Daoy (cell line): ENCODE data around the gene UBE2F. TPM values are rescaled to one million over a fixed set of nuclear protein-coding genes. Genes with fewer than 3 reads are reported as not detected.
A peak's percentile ranks its signal among the peaks of the same experiment; 100 is the strongest.

Source experiments
- DNase-seq: peaks from one replicate; pipeline ENCODE4 v3.0.0-alpha.2; 2015; ENCODE audit warnings: low read depth
- total RNA-seq: library from RNA; depleted of rRNA; stranded (reverse); fragments of >200 nt; shearing (Covaris generic); gene quantifications from 2 replicates; pipeline ENCODE4 v1.2.3, GENCODE V29; 2014; rRNA removed

Gene UBE2F, protein sequence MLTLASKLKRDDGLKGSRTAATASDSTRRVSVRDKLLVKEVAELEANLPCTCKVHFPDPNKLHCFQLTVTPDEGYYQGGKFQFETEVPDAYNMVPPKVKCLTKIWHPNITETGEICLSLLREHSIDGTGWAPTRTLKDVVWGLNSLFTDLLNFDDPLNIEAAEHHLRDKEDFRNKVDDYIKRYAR
- 73.9 and 87.1 TPM in 2 replicates for total RNA-seq

DNA sequence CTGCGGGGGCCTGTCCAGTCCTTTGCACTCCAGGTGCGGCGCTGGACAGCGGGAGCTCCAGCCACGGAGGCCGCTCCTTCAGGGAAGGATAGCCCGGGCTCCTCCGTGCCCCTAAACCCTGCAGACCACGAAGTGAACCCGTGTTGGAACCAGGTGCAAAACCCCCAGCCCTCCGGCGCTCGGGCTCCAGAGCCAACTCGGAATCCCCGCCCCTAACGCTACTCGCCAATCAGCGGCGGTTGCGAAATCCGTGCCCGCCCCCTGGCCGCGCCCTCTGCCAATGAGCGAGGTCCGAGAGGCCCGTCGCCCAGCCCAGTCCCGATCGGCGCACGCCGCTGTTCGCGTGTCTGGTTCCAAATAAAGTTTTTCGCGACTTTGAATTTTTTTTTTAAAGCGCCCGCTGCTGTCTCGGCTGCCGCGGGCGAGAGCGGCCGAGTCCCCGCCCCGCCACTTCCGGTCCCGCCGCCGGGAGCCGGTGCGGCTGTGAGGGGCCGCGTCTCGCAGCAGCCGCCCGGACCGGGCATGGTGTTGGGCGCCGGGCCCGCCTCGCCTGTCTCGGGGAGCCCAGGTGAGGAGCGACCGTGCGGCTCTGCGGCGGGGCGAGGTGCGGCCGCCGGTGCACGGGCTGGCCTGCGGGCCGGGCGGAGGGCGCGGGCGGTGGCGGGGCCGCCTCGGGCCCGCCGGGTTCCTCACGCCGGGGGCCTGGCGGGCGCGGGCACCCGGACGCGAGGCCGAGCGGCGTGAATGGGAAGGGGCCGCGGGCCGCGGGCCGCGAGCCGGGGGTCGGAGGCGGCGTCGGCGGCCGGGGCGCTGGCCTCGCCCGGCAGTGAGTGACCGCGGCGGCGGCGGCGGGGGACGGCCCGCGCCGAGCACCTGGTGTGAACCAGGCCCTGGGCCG is at the start of gene UBE2F:
Gene UBE2F, plus strand, starts transcription at position 450 of the 898 bp plus-strand sequence. CDS start 6,094 bp downstream, outside the sequence.
- DNase-seq, result peak; percentile 96

DNA sequence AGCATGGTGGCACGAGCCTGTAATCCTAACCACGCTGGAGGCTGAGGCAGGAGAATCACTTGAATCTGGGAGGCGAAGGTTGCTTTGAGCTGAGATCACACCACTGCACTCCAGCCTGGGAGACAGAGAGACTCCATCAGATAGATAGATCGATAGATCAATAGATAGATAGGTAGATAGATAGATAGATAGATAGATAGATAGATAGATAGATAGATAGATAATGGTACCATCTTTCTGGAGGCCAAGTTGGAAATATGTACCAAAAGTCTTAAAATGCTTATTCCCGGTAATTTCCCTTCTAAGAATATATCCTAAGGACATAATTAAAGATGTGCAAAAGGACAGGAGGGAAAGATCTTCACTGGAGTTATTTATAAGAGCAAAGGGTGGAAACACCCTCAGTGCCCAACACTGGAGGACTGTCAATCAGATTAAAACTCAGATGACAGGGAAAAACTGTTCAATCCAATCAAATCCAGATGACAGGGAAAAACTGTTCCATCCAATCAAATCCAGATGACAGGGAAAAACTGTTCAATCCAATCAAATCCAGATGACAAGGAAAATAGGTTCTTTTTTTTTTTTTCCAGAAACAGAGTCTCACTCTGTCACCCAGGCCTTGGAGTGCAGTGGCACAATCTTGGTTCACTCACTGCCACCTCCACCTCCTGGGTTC is 49.0 kb upstream of the UBE2F start:
- DNase-seq, result no peak

DNA sequence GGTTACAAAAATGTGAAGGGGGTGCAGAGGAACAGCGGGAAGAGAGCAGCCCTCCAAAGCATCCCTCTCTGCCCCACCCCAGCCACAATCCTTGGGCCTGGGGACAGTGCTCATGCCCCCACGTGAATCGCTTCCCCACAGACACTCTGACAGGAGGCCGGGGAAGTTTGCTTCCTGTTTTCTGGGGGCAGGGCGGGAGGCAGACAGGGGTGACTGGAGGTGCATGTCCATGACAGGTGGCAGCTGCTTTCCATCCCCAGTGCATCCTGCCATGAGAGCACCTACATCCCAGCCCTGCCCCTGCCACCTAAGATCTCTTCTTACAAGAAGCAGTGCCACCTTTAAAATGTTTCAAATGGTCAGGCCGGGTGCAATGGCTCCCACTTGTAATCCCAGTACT is 47.2 kb upstream of the UBE2F start:
- DNase-seq, result no peak

DNA sequence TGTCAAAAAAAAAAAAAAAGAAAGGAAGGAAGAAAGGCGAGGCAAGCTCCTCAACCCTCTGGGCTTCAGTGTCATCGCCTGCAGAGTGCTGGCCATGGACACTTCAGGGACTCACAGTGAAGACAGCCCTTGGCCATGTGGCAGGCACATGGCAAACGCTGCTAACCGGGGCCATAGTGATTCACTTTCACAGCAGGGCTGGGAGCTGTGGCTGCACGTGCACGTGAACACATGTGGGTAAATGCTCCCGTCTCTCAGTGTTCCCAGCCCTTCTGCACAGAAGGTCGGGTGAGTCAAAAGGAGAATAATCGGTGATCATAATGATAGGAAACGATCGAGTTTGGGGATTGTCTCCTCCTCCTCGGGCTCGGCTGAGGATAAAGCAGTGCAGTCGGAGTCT is 46.1 kb upstream of the UBE2F start:
- peak; percentile 44 for DNase-seq

DNA sequence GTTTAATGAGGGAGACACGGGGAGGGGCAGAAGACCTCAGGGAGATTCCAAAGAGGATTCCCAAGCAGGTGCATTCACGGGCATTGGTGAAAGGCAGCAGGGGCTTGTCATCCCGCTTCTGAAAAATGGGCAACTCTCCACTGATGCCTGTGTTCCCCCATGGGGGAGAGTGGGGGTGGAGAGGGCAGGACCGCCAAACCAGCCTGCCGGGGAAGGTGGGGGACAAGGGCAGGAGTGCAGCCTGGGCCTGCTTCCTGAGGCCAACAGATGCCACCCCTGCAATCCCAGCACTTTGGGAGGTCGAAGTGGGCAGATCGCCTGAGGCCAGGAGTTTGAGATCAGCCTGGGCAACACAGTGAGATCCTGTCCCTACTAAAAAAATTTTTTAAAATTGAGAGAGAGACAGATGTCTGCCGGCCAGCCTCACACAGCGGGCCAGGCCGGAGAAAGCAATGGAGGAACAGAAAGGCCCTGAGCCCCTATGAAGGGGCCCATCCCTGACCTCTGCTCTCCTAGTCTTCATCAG is 44.8 kb upstream of the UBE2F start:
- no peak for DNase-seq

DNA sequence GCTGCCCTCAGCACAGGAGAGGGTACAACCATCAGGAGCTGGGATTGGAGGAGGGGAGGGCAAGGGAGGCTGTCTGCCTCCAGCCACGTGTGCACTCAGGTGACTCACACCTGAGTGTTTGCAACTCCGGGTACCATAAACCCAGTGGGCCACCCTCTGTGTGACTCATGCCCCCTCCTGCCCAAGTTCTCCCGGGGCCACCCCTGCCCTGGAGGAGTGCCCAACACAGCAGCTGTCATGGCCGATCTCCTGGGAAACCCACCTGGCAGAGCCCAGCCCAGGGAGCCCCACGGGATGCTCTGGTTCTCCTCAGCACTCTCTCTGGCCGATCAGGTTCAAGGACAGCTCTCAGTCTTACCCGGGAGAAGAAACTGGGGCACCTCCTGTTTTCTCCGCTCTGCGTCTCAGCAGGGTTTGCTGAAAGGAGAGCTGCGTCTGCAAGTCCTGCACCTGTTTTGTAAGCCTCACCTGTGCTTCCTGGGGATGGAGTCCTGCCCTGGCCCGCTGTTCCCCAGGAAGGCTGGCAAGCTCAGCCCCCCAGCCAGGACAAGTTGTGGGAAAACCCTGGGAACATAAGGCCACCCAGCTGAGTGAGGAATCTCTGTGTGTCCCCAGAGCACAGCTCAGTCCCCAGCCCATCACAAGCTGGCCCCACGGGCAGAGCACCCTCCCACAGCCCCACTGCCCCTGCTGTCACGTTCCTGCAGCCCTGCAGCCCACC is 44.0 kb upstream of the UBE2F start:
- peak; percentile 49 for DNase-seq

DNA sequence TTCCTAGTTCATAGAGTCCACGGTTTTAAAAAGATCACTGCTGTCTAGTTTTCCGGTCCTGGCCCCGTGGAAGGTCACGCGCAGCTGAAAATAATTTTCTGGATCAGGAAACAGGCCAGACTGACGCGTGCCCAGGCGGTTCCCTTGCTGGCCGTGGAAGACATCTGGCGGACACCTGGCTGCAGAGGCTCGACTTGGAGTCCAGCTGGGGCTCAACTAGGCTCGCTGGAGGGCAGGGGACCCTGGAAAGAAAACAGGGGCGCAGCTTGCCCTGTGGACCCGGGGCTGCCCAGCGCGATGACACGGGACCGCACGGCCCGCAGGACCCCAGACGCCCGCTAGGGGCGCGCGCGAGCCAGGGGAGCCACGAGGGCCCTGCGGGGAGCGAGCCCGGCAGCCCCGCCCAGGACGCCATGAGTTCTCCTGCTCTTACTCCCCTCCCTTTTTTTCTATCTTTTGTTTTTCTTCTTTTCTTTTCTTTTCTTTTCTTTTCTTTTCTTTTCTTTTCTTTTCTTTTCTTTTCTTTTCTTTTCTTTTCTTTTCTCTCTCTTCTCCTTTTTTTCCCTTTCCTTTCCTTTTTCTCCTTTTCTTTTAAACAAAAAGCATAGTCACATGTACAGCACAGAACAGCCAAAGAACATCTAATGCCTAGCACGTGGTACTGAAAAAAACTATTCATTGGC is 43.2 kb upstream of the UBE2F start:
- peak; percentile 43 for DNase-seq

DNA sequence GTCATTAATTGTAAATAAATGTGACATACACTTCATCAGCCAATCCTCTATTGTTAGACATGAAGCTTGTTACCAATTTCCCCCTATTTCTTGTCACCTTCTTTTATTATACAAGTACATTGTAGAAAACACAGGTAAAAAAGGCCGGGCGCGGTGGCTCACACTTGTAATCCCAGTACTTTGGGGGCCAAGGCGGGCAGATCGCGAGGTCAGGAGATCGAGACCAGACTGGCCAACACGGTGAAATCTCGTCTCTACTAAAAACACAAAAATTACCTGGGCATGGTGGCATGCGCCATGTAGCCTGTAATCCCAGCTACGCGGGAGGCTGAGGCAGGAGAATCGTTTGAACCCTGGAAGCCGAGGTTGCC is 42.7 kb upstream of the UBE2F start:
- DNase-seq, result no peak

DNA sequence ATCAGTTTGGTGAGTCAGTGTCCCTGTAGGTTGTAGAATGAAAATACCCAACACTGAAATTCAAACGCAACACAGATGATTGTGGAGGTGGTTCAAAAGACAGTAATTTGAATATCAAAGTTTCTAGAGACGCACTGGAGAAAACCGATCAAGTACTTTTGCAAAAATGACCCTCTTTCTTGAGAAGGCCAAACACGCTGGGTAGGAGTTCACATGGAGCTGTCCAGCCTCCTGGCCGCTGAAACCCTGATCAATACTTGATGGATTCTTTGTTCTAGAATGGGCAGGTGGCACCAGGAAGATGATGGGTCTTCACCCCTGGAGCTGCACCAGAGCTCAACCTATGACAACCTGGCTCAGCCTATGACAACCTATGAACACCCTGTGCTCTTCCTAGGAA is 39.7 kb upstream of the UBE2F start:
- DNase-seq, result no peak

DNA sequence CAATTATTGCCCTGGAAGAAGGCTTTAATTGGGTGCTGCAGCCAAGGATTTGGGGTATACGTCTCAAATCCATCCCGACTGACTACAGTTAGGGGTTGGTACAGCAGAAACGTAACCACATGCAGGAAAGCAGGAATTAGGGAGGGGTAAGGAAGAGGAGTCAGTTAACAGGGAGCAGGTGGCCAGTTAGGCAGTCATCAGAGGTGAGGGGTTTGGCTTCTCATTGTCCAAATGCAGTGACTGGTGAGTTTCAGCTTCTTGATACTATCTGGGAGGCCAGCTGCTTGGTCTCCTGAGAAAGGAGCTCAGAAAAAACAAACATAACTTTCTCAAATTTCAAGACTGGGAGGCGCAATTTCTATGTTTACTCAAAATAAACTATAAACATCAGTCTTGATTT is 38.8 kb upstream of the UBE2F start:
- DNase-seq, result no peak

DNA sequence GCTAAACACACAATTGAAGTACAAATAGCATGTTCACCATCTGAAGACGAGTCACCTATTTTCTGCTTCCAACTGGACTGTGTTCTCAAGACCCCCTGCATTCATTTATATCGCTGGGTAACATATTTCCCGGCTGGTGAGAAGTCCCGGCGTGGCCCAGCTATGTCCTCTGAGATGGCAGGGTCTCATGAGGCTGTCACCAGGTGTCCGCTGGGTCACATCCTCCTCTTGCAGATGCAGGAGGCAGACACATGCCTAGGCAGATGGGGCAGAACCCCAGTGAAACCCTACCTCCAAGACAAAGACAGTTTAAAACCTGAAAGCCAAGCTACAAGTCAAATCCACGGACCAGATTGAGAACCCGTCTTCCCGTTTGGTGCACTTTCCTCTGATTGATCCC is 36.8 kb upstream of the UBE2F start:
- DNase-seq, result no peak

DNA sequence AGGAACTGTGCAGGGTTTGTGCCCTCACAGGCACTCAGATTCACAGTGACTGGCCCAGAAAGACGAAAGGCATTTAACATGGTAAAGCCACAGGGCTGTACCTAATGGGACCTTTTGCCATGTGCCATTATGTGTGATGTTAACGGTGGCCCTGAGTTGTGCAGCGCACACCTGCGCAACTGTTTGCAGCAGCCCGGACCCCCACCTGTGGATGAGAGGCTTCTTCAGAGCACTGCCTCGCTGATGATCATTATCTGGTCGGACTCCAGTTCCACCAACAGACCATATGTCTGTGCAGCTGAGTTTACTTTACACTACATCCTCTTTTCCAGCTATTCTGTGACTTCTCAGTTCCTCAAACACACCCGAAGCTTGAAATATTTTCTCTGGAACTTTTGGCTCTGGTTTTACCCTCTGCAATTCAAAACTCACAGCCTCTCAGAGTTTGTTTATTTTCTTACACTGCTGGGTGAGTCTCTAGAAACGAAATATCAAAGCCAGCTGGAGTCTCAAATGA is 35.6 kb upstream of the UBE2F start:
- no peak for DNase-seq

DNA sequence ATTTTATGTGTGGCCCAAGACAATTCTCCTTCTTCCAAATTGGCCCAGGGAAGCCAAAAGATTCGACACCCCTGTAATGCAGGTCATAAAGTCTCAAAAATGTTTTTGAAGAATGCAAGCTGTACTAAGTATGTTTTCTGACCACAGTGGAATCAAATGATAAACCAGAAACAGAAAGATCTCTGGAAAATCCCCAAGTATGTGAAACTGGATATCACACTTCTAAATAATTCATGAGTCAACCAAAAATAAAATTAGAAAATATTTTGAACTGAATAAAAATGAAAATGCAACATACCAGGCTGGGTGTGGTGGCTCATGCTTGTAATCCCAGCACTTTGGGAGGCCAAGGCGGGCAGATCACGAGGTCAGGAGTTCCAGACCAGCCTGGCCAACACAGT is 34.1 kb upstream of the UBE2F start:
- no peak for DNase-seq

DNA sequence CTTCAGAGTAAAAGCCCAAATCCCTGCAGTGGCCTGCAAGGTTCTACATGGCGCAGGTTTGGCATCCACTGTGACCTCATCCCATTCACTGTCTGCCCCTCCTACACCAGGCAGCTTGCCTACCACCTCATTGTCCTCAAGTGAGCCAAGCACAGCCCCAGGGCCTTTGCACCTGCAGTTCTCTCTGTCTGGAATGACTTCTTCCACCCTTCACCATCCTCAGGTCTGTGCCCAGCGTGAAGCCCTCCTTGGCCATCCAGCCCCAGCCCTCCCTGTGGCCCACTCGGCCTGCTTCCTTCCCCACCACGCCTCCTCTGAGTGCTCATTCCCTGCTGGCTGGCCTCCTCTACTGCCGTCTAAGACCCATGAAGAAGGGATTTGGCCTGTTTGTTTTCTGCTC is 32.6 kb upstream of the UBE2F start:
- DNase-seq, result no peak

DNA sequence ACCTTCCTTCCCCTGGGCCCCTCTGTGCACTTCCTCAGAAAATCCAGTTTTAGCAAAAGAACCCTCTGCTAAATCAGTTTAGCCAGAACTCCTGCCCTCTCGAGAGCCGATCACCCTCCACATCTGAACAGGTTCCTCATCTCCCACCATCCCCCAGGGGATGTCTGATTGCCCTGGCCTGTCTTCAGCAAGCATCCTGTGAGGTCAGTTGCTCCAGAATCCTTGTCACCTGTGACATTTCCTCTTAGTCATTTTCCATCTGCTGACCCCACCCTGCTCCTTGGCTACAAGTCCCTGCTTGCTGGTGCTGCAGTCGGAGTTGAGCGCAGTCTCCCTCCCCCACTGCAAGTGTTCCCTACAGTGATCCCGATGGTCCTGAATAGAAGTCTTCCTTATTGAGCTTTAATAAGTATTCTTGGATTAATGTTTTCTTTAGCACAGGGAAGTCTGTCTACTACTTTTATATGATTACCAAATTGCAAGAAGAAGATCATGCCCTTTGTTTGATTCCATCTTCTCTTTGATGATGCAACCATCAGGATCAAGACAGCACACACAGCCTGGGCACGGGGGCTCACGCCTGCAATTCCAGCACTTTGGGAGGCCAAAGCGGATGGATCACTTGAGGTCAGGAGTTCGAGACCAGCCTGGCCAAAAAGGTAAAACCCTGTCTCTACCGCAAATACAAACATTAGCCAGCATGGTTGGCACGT is 30.9 kb upstream of the UBE2F start:
- no peak for DNase-seq

DNA sequence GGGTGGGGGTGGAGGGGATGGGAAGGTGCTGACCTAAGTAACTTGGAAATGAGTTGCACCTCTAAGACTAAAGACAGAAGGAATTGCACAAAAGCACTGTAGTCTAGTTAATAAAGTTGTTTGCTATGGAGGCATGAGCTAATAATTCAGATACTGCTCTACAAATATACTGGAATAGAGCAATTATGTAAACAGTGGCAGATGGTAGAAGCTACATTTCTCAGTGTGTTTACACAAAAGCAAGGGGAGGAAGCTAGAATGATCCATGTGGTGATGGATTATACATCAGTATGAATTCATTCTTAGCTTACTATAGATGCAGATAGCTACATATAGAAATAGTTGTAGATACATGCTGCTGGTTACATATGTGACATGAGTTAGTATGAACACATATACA is 27.6 kb upstream of the UBE2F start:
- DNase-seq, result no peak

DNA sequence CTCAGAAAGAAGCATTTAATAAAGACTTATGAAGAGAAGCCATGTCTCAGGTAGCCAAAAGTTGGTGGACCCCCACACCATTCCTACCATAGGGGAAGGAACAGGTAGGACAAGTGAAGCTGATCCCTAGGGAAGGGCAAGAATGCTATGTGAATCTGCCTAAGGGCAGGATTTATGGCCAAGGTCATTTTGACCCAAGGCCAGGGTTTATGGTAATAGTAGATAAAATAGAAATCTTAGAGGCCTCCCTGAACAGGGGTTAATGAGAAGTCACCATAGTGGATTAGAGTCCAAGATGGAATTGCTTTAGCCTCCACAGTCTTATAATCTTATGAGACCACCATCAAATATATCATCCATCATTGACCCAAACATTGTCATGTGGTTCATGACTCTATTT is 26.0 kb upstream of the UBE2F start:
- DNase-seq, result no peak

DNA sequence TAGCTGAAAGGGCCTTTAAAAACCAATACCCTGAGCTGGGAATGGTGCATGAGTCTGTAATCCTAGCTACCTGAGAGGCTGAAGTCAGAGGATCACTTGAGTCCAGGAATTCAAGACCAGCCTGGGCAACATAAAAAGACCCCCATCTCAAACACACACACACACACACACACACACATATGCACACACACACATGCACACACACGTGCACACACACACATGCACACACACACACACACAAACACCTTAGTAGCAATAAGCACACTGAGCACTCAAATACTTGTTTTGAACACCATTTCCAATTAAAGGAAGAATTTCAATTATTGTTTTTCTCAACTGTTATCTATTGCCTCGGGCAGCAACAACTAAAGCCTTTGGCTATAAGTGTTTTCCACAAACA is 25.6 kb upstream of the UBE2F start:
- no peak for DNase-seq

DNA sequence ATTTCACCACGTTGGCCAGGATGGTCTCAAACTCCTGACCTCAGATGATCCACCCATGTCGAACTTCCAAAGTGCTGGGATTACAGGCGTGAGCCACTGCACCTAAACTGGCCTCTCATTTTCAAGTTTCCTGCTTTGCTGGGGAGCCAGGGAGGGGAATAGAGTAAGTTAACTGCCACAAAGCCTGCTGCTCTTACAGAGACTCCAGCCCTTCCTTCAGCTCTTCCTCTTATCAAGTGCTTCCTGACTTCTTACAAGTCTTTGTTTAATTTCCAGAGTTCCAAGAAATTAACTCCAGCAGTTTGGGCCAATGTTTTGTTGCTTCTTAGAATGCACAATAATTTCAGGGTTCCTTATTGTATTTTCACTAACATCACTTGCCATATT is 24.3 kb upstream of the UBE2F start:
- DNase-seq, result no peak

DNA sequence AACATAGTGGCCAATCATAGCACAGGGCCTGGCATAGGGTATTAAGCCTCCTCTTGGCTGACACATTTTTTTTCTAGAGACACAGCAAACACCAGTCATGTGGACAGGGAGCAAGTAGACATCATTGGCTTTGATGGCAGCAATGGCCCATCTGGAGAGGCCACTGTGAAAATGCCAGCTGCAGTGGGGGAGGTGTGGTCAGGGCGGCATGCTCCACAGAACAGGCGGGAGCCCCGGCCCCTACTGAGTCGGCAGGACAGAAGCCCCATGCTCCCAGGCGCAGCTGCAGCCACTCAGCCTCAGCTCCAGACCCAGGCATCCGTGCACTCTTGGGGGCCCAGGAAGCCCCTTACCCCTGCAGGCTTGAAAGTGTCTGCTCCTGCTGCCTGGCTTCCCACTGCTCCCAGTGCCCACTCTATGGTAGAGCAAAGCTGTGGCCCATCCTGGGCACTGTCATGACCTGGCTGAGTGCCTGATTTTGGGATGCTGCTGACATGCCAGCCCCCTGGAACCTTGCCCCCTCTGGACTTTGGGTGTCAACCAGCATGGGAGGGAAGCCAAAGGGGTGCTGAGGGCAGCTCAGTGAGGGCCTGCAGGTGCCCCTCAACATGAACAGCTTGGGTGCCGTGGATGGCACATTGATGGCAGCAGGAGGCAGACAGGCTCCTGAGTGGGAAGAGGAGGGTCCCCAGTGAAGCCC is 23.3 kb upstream of the UBE2F start:
- no peak for DNase-seq
